OCI-LY1 (cell line): ENCODE data around the gene TULP4.
"Not testable (repeated sequence)": the region's sequence is repeated elsewhere in the genome, so short reads cannot be mapped to it uniquely, and the experiment has no call there.

Experiments used
- CTCF ChIP-seq: fragments of 200-600 bp; sonication (generic), shearing (Covaris generic); IDR thresholded peaks from 2 replicates; pipeline ENCODE4 v1.5.1; 2017; ENCODE audit warnings: mild to moderate bottlenecking, antibody characterized with exemption, low read length, moderate library complexity, mixed read lengths
- EZH2 ChIP-seq: fragments of 200-600 bp; sonication (generic), shearing (Covaris generic); IDR thresholded peaks from 2 replicates; pipeline ENCODE4 v1.8.0; 2017; ENCODE audit warnings: borderline replicate concordance, mixed run types, mild to moderate bottlenecking, antibody characterized with exemption, low read length, moderate library complexity, mixed read lengths

- not testable (repeated sequence) for TF ChIP-seq EZH2, CTCF
Measured at GRCh38 chr6:158345444-158345843, 33.2 kb downstream of the TULP4 start.
